IMR-90 (cell line): ENCODE data around the gene AVP. TPM values are rescaled to one million over a fixed set of nuclear protein-coding genes. Genes with fewer than 3 reads are reported as not detected.

Source experiments
- ATAC-seq: fragments of 200-7000 bp; cut with Tn5 transposase; 2 replicates; pipeline ENCODE4 v1.9.1; 2020; ENCODE audit warnings: low read depth, mild to moderate bottlenecking, moderate library complexity
- BruUV-seq: library from RNA; stranded (reverse); fragments of 400-500 nt; replicated peaks from 2 replicates; lab custom pipeline; 2021; lab: Mats Ljungman, UMichigan
- CTCF ChIA-PET: fragments of 300-600 bp; formaldehyde crosslinking; extraction: SDS; loops from one replicate; lab custom pipeline; 2021; ENCODE audit warnings: antibody characterized with exemption; lab: Yijun Ruan, JAX
- POLR2A ChIA-PET: fragments of 300-600 bp; sonication (Branson Sonifier 250); formaldehyde crosslinking; loops from one replicate; lab custom pipeline; 2022; ENCODE audit warnings: antibody characterized with exemption; ENCODE audit not compliant: unreplicated experiment; lab: Charles Lee
- DNase-seq: peaks from one replicate; pipeline ENCODE4 v3.0.0; 2013
- H2AFZ ChIP-seq: replicated peaks from 2 replicates; pipeline ENCODE3; 2013; ENCODE audit warnings: low read length, mild to moderate bottlenecking; ENCODE audit not compliant: poor library complexity
- H2AK5ac ChIP-seq: 2 replicates; pipeline ENCODE4 v1.6.1; 2013; ENCODE audit warnings: low read depth, low read length, inconsistent platforms
- H2AK9ac ChIP-seq: replicated peaks from 2 replicates; pipeline ENCODE3; 2013; ENCODE audit warnings: mild to moderate bottlenecking, low read depth, low read length, moderate library complexity; ENCODE audit not compliant: poor library complexity
- H2BK120ac ChIP-seq: 2 replicates; pipeline ENCODE4 v1.6.1; 2013; ENCODE audit warnings: low read depth, low read length, inconsistent platforms
- H2BK15ac ChIP-seq: 3 replicates; pipeline ENCODE4 v1.6.1; 2013; ENCODE audit warnings: low read depth, low read length, inconsistent platforms
- H2BK20ac ChIP-seq: 2 replicates; pipeline ENCODE4 v1.6.1; 2013; ENCODE audit warnings: low read depth, mild to moderate bottlenecking, inconsistent platforms, low read length, moderate library complexity
- H2BK5ac ChIP-seq: 2 replicates; pipeline ENCODE4 v1.6.1; 2013; ENCODE audit warnings: mild to moderate bottlenecking, low read depth, low read length, inconsistent platforms; ENCODE audit not compliant: poor library complexity, severe bottlenecking
- H3K14ac ChIP-seq: replicated peaks from 2 replicates; pipeline ENCODE4 v1.6.1; 2013; ENCODE audit warnings: low read depth, low read length, inconsistent platforms
- H3K18ac ChIP-seq: 2 replicates; pipeline ENCODE4 v1.6.1; 2013; ENCODE audit warnings: low read depth, low read length, control low read depth
- H3K23ac ChIP-seq: 2 replicates; pipeline ENCODE4 v1.6.1; 2013; ENCODE audit warnings: low read depth, low read length, inconsistent platforms
- H3K27ac ChIP-seq: 2 replicates; pipeline ENCODE4 v1.5.1; 2013; ENCODE audit warnings: mild to moderate bottlenecking, control low read depth, low read length; ENCODE audit not compliant: insufficient read depth
- H3K27me3 ChIP-seq: 2 replicates; pipeline ENCODE4 v1.6.1; 2013; ENCODE audit warnings: low read length; ENCODE audit not compliant: control insufficient read depth, insufficient read depth
- H3K36me3 ChIP-seq: 2 replicates; pipeline ENCODE4 v1.6.1; 2013; ENCODE audit warnings: low read length, mixed read lengths; ENCODE audit not compliant: control insufficient read depth, insufficient read depth
- H3K4ac ChIP-seq: 2 replicates; pipeline ENCODE4 v1.6.1; 2013; ENCODE audit warnings: low read depth, low read length, inconsistent platforms
- H3K4me1 ChIP-seq: 2 replicates; pipeline ENCODE4 v1.6.1; 2013; ENCODE audit warnings: low read length, mixed read lengths; ENCODE audit not compliant: control insufficient read depth, insufficient read depth
- H3K4me2 ChIP-seq: 2 replicates; pipeline ENCODE4 v1.6.1; 2013; ENCODE audit warnings: low read depth, mild to moderate bottlenecking, control low read depth, low read length, moderate library complexity
- H3K4me3 ChIP-seq: 2 replicates; pipeline ENCODE4 v1.5.1; 2013; ENCODE audit warnings: low read depth, mild to moderate bottlenecking, control low read depth, low read length, moderate library complexity; ENCODE audit not compliant: insufficient read depth
- H3K56ac ChIP-seq: 2 replicates; pipeline ENCODE4 v1.6.1; 2013; ENCODE audit warnings: low read length, inconsistent platforms; ENCODE audit not compliant: insufficient read depth; ENCODE audit errors: extremely low read depth
- H3K79me1 ChIP-seq, 2 experiments: 2 replicates each; pipeline ENCODE4 v1.6.1; 2013; ENCODE audit warnings: low read length in 2 of 2, inconsistent platforms in 1 of 2, low read depth in 1 of 2
- H3K9ac ChIP-seq: 2 replicates; pipeline ENCODE4 v1.6.1; 2013; ENCODE audit warnings: low read depth, low read length, control low read depth
- H3K9me1 ChIP-seq: 2 replicates; pipeline ENCODE4 v1.6.1; 2013; ENCODE audit warnings: low read length, inconsistent platforms; ENCODE audit not compliant: insufficient read depth
- H3K9me3 ChIP-seq: 2 replicates; pipeline ENCODE4 v1.6.1; 2013; ENCODE audit warnings: low read length; ENCODE audit not compliant: control insufficient read depth, insufficient read depth
- H4K20me1 ChIP-seq: 2 replicates; pipeline ENCODE4 v1.6.1; 2013; ENCODE audit warnings: low read length, inconsistent platforms; ENCODE audit not compliant: insufficient read depth
- H4K5ac ChIP-seq: 2 replicates; pipeline ENCODE4 v1.6.1; 2013; ENCODE audit warnings: mild to moderate bottlenecking, low read depth, low read length, control low read depth
- H4K8ac ChIP-seq, 2 experiments: 2 replicates each; pipeline ENCODE4 v1.6.1; 2013; ENCODE audit warnings: low read depth in 2 of 2, low read length in 2 of 2, control low read depth in 1 of 2, inconsistent platforms in 1 of 2
- H4K91ac ChIP-seq: 2 replicates; pipeline ENCODE4 v1.6.1; 2013; ENCODE audit warnings: low read depth, low read length, inconsistent platforms; ENCODE audit not compliant: insufficient read depth
- BHLHE40 ChIP-seq: fragments of 150-350 bp; IDR thresholded peaks from 2 replicates; pipeline ENCODE4 v1.6.1; 2016; ENCODE audit warnings: mild to moderate bottlenecking, low read depth, low read length
- CEBPB ChIP-seq: IDR thresholded peaks from 2 replicates; pipeline ENCODE4 v1.6.1; 2012; ENCODE audit warnings: low read depth, low read length, improper control_type of control experiment
- CHD1 ChIP-seq: IDR thresholded peaks from 2 replicates; pipeline ENCODE4 v1.6.1; 2012; ENCODE audit warnings: low read depth, low read length, improper control_type of control experiment
- FOS ChIP-seq: fragments of 150-350 bp; IDR thresholded peaks from 2 replicates; pipeline ENCODE4 v1.6.1; 2016; ENCODE audit warnings: low read depth, low read length
- MAFK ChIP-seq: IDR thresholded peaks from 2 replicates; pipeline ENCODE4 v1.6.1; 2012; ENCODE audit warnings: low read depth, low read length, improper control_type of control experiment
- MAZ ChIP-seq: IDR thresholded peaks from 2 replicates; pipeline ENCODE4 v1.6.1; 2012; ENCODE audit warnings: low read depth, mild to moderate bottlenecking, low read length, improper control_type of control experiment, moderate library complexity, borderline replicate concordance
- MXI1 ChIP-seq: IDR thresholded peaks from 2 replicates; pipeline ENCODE4 v1.6.1; 2012; ENCODE audit warnings: low read depth, mild to moderate bottlenecking, low read length, moderate library complexity, borderline replicate concordance
- NFE2L2 ChIP-seq: fragments of 150-350 bp; IDR thresholded peaks from 2 replicates; pipeline ENCODE4 v1.6.1; 2016; ENCODE audit warnings: low read depth, mild to moderate bottlenecking, low read length
- POLR2A ChIP-seq: IDR thresholded peaks from 2 replicates; pipeline ENCODE4 v1.6.1; 2012; ENCODE audit warnings: mild to moderate bottlenecking, low read depth, low read length
- RAD21 ChIP-seq: IDR thresholded peaks from 2 replicates; pipeline ENCODE4 v1.6.1; 2012; ENCODE audit warnings: low read length, improper control_type of control experiment
- RCOR1 ChIP-seq: IDR thresholded peaks from 2 replicates; pipeline ENCODE4 v1.6.1; 2012; ENCODE audit warnings: mild to moderate bottlenecking, low read length, improper control_type of control experiment; ENCODE audit not compliant: insufficient replicate concordance
- RFX5 ChIP-seq: IDR thresholded peaks from 2 replicates; pipeline ENCODE4 v1.8.0; 2012; ENCODE audit warnings: low read depth, mild to moderate bottlenecking, low read length, moderate library complexity
- SMC3 ChIP-seq: fragments of 150-350 bp; IDR thresholded peaks from 2 replicates; pipeline ENCODE4 v1.6.1; 2016; ENCODE audit warnings: low read depth, mild to moderate bottlenecking, antibody characterized with exemption, low read length, moderate library complexity
- WGBS, 2 experiments: methylation state at CpG; one replicate each; pipeline versions ENCODE4 v1.1.5 to v1.1.7; 2013; ENCODE audit warnings: missing lambda C conversion rate in 2 of 2; ENCODE audit not compliant: insufficient read length in 1 of 2; ENCODE audit errors: extremely low coverage in 2 of 2; 5-methylcytosine and 5-hydroxymethylcytosine counted together
- dilution Hi-C: fragments of 300-500 bp; cut with HindIII; formaldehyde crosslinking; loops from one replicate; pipeline ENCODE4 v1.14.3; 2018; ENCODE audit warnings: low sequenced_read_pairs; ENCODE audit not compliant: unreplicated experiment
- in situ Hi-C: fragments of 300-500 bp; cut with MboI; formaldehyde crosslinking; loops from 3 replicates; pipeline ENCODE4 v1.14.3; 2019; ENCODE audit warnings: low sequenced_read_pairs, inconsistent platforms, mixed read lengths
- intact Hi-C: fragments of 100-400 bp; cut with micrococcal nuclease; formaldehyde crosslinking; loops from 2 replicates; pipeline ENCODE4 v1.10.0; 2022
- polyA plus RNA-seq, 3 experiments: library from polyadenylated mRNA; depleted of rRNA; stranded (reverse); fragments of >200 nt; gene quantifications; 2 replicates each; pipeline ENCODE4 v1.2.3, GENCODE V29; 2012; ENCODE audit warnings: low replicate concordance in 1 of 3
- total RNA-seq: library from RNA; depleted of rRNA; stranded (reverse); fragments of >200 nt; gene quantifications from 2 replicates; pipeline ENCODE4 v1.2.3, GENCODE V29; 2012
- TF ChIP-seq, protein P1 (sequence below): fragments of 150-350 bp; IDR thresholded peaks from 2 replicates; pipeline ENCODE4 v1.6.1; 2017; ENCODE audit warnings: mild to moderate bottlenecking, antibody characterized with exemption, low read length, low read depth
- TF ChIP-seq, protein P2 (sequence below): conservative IDR thresholded peaks from 2 replicates; pipeline ENCODE4 v1.5.1; 2012; ENCODE audit warnings: mild to moderate bottlenecking, low read depth, low read length, improper control_type of control experiment
- TF ChIP-seq, protein P3 (sequence below): fragments of 150-350 bp; IDR thresholded peaks from 2 replicates; pipeline ENCODE4 v1.6.1; 2016; ENCODE audit warnings: low read depth, mild to moderate bottlenecking, low read length, moderate library complexity, borderline replicate concordance

The AVP gene
- total and polyA plus RNA-seq, 2 of the 4 experiments (the other 2 are of a cell fraction): not detected

DNA sequence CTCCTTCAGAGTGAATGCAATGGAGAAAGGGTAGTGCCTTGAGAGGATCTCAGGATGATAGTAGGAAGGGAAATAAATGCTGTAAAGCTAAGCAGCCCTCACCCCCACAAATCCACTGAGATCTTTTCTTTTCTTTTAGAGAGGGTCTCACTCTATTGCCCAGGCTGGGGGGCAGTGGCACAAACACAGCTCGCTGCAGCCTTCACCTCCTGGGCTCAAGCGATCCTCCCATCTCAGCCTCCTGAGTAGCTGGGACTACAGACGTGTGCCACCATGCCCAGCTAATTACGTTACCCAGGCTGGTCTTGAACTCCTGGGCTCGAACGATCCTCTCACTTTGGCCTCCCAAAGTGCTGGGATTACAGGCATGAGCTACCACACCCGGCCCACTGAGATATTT lies 16.0 kb upstream of the AVP start:
- in situ Hi-C loops: no loop called here
- Histone ChIP-seq H4K20me1 (no peaks in the 10 kb centered on the region), H2AK5ac (no peak overlapping the region), H3K23ac (no peak overlapping the region), H3K4me1 (no peaks in the 10 kb centered on the region), H3K9me3 (no peaks in the 10 kb centered on the region), H3K18ac (no peak overlapping the region), H4K8ac (no peak overlapping the region), H2BK15ac (no peak overlapping the region), H4K91ac (no peak overlapping the region), H3K36me3 (no peaks in the 10 kb centered on the region), H3K9ac (no peak overlapping the region), H3K4me2 (no peak overlapping the region), H3K9me1 (no peaks in the 10 kb centered on the region), H3K79me1 (no peaks in the 10 kb centered on the region), H3K4ac (no peak overlapping the region), H3K27me3 (no peaks in the 10 kb centered on the region; the same call in 1 of the 2 replicates), H3K27ac (no peak overlapping the region), H2AK9ac (no peak overlapping the region), H2BK20ac (no peak overlapping the region), H3K14ac (no peak overlapping the region), H4K5ac (no peak overlapping the region), H2BK120ac (no peak overlapping the region), H2BK5ac (no peak overlapping the region), H2AFZ (no peak overlapping the region), H3K56ac (no peak overlapping the region), H3K4me3 (no peak overlapping the region)
- ATAC-seq (no peak), DNase-seq (no peak)
- 74% methylated on average over 5 of the region's 7 CpGs; no CpG with 5 or more reads in 1 of the 2 experiments for WGBS, 2 experiments
- POLR2A ChIA-PET: no interaction called here
- dilution Hi-C loops: no loop called here
- TF ChIP-seq BHLHE40: no peak
- TF ChIP-seq MXI1: no peak
- TF ChIP-seq FOS: no peak
- TF ChIP-seq CHD1: no peak
- TF ChIP-seq RCOR1: no peak
- TF ChIP-seq, protein P1, sequence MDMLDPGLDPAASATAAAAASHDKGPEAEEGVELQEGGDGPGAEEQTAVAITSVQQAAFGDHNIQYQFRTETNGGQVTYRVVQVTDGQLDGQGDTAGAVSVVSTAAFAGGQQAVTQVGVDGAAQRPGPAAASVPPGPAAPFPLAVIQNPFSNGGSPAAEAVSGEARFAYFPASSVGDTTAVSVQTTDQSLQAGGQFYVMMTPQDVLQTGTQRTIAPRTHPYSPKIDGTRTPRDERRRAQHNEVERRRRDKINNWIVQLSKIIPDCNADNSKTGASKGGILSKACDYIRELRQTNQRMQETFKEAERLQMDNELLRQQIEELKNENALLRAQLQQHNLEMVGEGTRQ: no peak
- no peak for TF ChIP-seq RFX5
- TF ChIP-seq, protein P2, sequence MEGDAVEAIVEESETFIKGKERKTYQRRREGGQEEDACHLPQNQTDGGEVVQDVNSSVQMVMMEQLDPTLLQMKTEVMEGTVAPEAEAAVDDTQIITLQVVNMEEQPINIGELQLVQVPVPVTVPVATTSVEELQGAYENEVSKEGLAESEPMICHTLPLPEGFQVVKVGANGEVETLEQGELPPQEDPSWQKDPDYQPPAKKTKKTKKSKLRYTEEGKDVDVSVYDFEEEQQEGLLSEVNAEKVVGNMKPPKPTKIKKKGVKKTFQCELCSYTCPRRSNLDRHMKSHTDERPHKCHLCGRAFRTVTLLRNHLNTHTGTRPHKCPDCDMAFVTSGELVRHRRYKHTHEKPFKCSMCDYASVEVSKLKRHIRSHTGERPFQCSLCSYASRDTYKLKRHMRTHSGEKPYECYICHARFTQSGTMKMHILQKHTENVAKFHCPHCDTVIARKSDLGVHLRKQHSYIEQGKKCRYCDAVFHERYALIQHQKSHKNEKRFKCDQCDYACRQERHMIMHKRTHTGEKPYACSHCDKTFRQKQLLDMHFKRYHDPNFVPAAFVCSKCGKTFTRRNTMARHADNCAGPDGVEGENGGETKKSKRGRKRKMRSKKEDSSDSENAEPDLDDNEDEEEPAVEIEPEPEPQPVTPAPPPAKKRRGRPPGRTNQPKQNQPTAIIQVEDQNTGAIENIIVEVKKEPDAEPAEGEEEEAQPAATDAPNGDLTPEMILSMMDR: no peak
- TF ChIP-seq CEBPB: no peak
- TF ChIP-seq RAD21: no peak
- no peak for TF ChIP-seq MAFK
- TF ChIP-seq NFE2L2: no peak
- no peak for TF ChIP-seq POLR2A
- no peak for TF ChIP-seq MAZ
- TF ChIP-seq, protein P3, sequence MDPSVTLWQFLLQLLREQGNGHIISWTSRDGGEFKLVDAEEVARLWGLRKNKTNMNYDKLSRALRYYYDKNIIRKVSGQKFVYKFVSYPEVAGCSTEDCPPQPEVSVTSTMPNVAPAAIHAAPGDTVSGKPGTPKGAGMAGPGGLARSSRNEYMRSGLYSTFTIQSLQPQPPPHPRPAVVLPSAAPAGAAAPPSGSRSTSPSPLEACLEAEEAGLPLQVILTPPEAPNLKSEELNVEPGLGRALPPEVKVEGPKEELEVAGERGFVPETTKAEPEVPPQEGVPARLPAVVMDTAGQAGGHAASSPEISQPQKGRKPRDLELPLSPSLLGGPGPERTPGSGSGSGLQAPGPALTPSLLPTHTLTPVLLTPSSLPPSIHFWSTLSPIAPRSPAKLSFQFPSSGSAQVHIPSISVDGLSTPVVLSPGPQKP: no peak
- TF ChIP-seq SMC3: no peak
- CTCF ChIA-PET: no interaction called here
- intact Hi-C loops: no loop called here
- BruUV-seq: no TSS peak
